Smooth muscle cell (in vitro differentiated cells): Measurements from ENCODE around the gene HIVEP3. TPM values are rescaled to one million over a fixed set of nuclear protein-coding genes. Genes with fewer than 3 reads are reported as not detected.

Experiments used
- DNase-seq: peaks from one replicate; lab custom pipeline; 2025; ENCODE audit not compliant: unreplicated experiment; lab: John Stamatoyannopoulos, UW
- H2AFZ ChIP-seq: fragments of 200-600 bp; sonication (generic); 2 replicates; pipeline ENCODE4 v1.6.0; 2016; ENCODE audit warnings: antibody characterized with exemption, low read depth, mild to moderate bottlenecking
- H3F3A ChIP-seq: fragments of 200-600 bp; sonication (generic); 2 replicates; pipeline ENCODE4 v1.6.0; 2017; ENCODE audit warnings: antibody characterized with exemption, low read depth
- H3K27ac ChIP-seq: fragments of 200-600 bp; sonication (generic); 2 replicates; pipeline ENCODE4 v1.5.1; 2016; ENCODE audit warnings: low read depth, mild to moderate bottlenecking
- H3K27me3 ChIP-seq: fragments of 200-600 bp; sonication (generic); 2 replicates; pipeline ENCODE4 v1.6.1; 2016; ENCODE audit warnings: low read depth, mild to moderate bottlenecking
- H3K36me3 ChIP-seq: fragments of 200-600 bp; sonication (generic); 2 replicates; pipeline ENCODE4 v1.5.1; 2016; ENCODE audit warnings: low read depth
- H3K4me1 ChIP-seq: fragments of 200-600 bp; sonication (generic); 2 replicates; pipeline ENCODE4 v1.5.1; 2016; ENCODE audit warnings: low read depth
- H3K4me2 ChIP-seq: fragments of 200-600 bp; sonication (generic); 2 replicates; pipeline ENCODE4 v1.6.0; 2016; ENCODE audit warnings: mild to moderate bottlenecking
- H3K4me3 ChIP-seq: fragments of 200-600 bp; sonication (generic); 2 replicates; pipeline ENCODE4 v1.5.1; 2016; ENCODE audit warnings: mild to moderate bottlenecking
- H3K79me2 ChIP-seq: fragments of 200-600 bp; sonication (generic); 2 replicates; pipeline ENCODE4 v1.6.0; 2016; ENCODE audit warnings: low read depth, mild to moderate bottlenecking
- H3K9ac ChIP-seq: fragments of 200-600 bp; sonication (generic); 2 replicates; pipeline ENCODE4 v1.6.0; 2016; ENCODE audit warnings: low read depth
- H3K9me3 ChIP-seq: fragments of 200-600 bp; sonication (generic); replicated peaks from 2 replicates; pipeline ENCODE4 v1.5.1; 2016; ENCODE audit warnings: low read depth
- H4K20me1 ChIP-seq: fragments of 200-600 bp; sonication (generic); 2 replicates; pipeline ENCODE4 v1.6.0; 2016; ENCODE audit warnings: low read depth
- WGBS: methylation state at CpG from one replicate; pipeline ENCODE4 v1.1.7; 2016; ENCODE audit warnings: low lambda C conversion rate; 5-methylcytosine and 5-hydroxymethylcytosine counted together
- polyA plus RNA-seq: library from polyadenylated mRNA; unstranded; fragments of >200 nt; fragmentation: Nextera tagmentation; extraction: Ambion mirVana; gene quantifications from 2 replicates; pipeline ENCODE4 v1.2.1, GENCODE V29; 2016
- total RNA-seq: library from RNA; depleted of rRNA; stranded (reverse); fragments of >200 nt; gene quantifications from 2 replicates; pipeline ENCODE4 v1.2.3, GENCODE V29; 2014
- TF ChIP-seq, protein P1 (sequence below): fragments of 200-600 bp; sonication (generic); IDR thresholded peaks from 2 replicates; pipeline ENCODE4 v1.5.1; 2017; ENCODE audit warnings: borderline replicate concordance, mild to moderate bottlenecking, antibody characterized with exemption; ENCODE audit not compliant: insufficient read depth, poor library complexity, severe bottlenecking

HIVEP3 gene
- total and polyA plus RNA-seq, 2 experiments from 2014 or later: 2.1 to 6.4 TPM

DNA sequence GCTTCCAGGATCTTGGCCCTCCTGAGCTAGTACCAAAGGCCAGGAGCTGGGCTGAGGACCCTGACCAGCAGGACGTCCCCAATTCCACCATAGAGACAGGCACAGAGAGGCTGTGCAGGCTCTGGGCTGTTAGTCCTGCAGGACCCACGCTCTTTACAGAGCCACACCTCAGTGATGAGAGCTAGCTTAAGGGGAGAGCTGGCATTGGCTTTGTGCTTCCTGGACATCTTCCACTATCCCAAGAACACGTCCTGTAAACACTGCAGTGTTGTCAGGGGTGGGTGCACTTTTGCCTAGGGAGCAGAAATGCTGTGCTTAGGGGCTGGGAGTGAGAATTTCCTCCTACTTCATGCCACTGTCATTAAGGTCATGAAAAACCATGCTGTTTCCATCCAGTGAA is 342.5 kb downstream of the HIVEP3 start:
- no peak overlapping the region for H3K9ac ChIP-seq
- no peaks in the 10 kb centered on the region for H3K27me3 ChIP-seq
- no peaks in the 10 kb centered on the region for H3F3A ChIP-seq
- H3K79me2 ChIP-seq: no peaks in the 10 kb centered on the region
- peaks cover 9% of the 10 kb centered on the region for H4K20me1 ChIP-seq
- H3K36me3 ChIP-seq: no peaks in the 10 kb centered on the region
- no peak for DNase-seq
- no peaks in the 10 kb centered on the region for H3K9me3 ChIP-seq
- H2AFZ ChIP-seq: no peak overlapping the region
- H3K4me2 ChIP-seq: peak overlapping the region; percentile 34
- WGBS: 64% methylated on average over 3 of the region's 3 CpGs
- no peak overlapping the region for H3K4me3 ChIP-seq
- TF ChIP-seq, protein P1, sequence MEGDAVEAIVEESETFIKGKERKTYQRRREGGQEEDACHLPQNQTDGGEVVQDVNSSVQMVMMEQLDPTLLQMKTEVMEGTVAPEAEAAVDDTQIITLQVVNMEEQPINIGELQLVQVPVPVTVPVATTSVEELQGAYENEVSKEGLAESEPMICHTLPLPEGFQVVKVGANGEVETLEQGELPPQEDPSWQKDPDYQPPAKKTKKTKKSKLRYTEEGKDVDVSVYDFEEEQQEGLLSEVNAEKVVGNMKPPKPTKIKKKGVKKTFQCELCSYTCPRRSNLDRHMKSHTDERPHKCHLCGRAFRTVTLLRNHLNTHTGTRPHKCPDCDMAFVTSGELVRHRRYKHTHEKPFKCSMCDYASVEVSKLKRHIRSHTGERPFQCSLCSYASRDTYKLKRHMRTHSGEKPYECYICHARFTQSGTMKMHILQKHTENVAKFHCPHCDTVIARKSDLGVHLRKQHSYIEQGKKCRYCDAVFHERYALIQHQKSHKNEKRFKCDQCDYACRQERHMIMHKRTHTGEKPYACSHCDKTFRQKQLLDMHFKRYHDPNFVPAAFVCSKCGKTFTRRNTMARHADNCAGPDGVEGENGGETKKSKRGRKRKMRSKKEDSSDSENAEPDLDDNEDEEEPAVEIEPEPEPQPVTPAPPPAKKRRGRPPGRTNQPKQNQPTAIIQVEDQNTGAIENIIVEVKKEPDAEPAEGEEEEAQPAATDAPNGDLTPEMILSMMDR: no peak
- peak overlapping the region; percentile 66 for H3K27ac ChIP-seq
- H3K4me1 ChIP-seq: no peaks in the 10 kb centered on the region

DNA sequence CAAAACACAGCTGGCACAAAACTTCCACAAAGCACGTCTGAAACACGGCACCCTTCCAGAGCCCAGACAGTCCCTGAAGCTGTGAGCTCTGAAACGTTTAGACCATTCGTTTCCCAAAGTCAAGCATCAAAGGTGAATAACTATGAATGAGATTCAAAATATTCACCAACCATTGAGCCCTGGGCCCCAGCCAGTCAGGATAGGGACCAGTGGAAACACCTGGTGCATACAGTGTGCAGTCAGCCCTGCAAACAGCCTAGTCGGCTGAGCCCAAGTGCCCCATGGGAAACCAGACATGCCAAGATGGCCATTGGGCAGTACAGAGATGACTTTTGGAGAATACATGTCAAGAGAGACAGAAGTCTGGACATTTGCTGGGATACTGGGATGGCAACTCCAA is 343.9 kb downstream of the HIVEP3 start:
- Histone ChIP-seq H2AFZ (no peak overlapping the region), H3K9ac (no peak overlapping the region), H3K4me1 (no peaks in the 10 kb centered on the region), H3F3A (no peaks in the 10 kb centered on the region), H3K27ac (no peak overlapping the region), H3K36me3 (no peaks in the 10 kb centered on the region), H3K27me3 (no peaks in the 10 kb centered on the region), H3K79me2 (no peaks in the 10 kb centered on the region), H3K9me3 (no peaks in the 10 kb centered on the region), H3K4me2 (no peak overlapping the region), H3K4me3 (no peak overlapping the region), H4K20me1 (peaks cover 9% of the 10 kb centered on the region)
- TF ChIP-seq, protein P1: no peak
- 78% methylated on average over 5 of the region's 5 CpGs for WGBS
- DNase-seq: no peak

DNA sequence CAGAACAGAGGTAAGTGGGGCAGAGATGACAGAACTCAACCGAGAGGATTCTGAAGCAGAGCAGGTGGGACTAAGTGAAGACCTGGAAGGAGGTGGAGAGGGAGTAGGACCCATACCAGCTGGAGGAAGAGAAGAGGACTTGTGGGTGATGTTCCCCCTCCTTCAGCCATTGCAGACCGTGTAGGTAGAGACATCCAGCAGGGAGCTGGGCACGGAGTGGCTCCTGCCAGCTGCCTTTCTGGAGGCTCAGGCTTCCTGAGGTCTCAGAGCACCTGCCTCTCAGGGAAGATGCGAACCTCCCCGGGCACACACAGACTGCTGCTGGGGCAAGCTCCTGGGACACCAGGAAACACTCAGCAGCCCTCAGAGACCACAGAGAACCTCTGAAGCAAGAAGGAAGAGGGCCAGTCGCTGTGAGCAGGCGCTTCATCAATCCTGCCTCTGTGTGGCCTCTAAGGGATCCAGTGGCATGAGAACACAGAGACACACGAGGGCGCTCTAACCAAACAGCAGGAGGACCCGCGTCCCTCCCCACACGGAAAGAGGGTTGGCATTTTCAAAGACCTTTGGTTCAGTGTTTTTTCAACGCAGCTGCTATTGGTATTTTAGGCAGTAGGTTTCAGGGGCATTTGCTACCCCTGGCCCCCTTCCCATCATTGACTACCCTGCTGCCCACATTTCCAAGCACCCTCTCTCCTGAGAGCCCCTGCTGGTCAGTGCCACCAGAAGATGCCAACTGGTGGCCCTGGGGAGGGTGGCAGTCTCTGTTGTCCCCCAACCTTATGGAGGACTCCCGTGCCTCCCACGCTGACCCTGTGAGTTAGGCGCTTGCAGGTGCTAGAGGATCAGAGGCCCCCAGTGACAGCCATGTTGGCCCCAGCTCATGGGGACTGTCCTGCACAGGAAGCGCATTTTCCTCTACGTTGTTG is 344.7 kb downstream of the HIVEP3 start:
- H3K36me3 ChIP-seq: no peaks in the 10 kb centered on the region

More for the DNA sequence above, 344.7 kb downstream of the HIVEP3 start:
- peaks cover 9% of the 10 kb centered on the region for H4K20me1 ChIP-seq
- no peaks in the 10 kb centered on the region for H3K79me2 ChIP-seq
- no peaks in the 10 kb centered on the region for H3K4me1 ChIP-seq
- H3F3A ChIP-seq: no peaks in the 10 kb centered on the region
- no peak overlapping the region for H3K9ac ChIP-seq
- H3K27me3 ChIP-seq: no peaks in the 10 kb centered on the region
- no peak overlapping the region for H3K4me2 ChIP-seq
- no peak overlapping the region for H2AFZ ChIP-seq
- TF ChIP-seq, protein P1: peak; percentile 85
- no peak overlapping the region for H3K27ac ChIP-seq
- DNase-seq: peak; percentile 21
- H3K9me3 ChIP-seq: no peaks in the 10 kb centered on the region
- 42% methylated on average over 18 of the region's 18 CpGs for WGBS
- H3K4me3 ChIP-seq: no peak overlapping the region
